Neural cell (in vitro differentiated cells): ENCODE data around the gene ST6GALNAC3.

Experiments
- CTCF ChIP-seq: fragments of 450-650 bp; IDR thresholded peaks from 2 replicates; pipeline ENCODE4 v1.5.1; 2014; ENCODE audit warnings: antibody characterized with exemption, mild to moderate bottlenecking, moderate library complexity; ENCODE audit not compliant: poor library complexity, severe bottlenecking
- EP300 ChIP-seq: fragments of 450-650 bp; conservative IDR thresholded peaks from 2 replicates; pipeline ENCODE4 v1.6.1; 2014; ENCODE audit warnings: antibody characterized with exemption, mild to moderate bottlenecking, moderate library complexity; ENCODE audit not compliant: poor library complexity, severe bottlenecking
- EZH2 ChIP-seq: fragments of 200-600, 300-800 bp; shearing (Covaris generic), sonication (generic); IDR thresholded peaks from 2 replicates; pipeline ENCODE4 v1.6.1; 2014; ENCODE audit warnings: antibody characterized with exemption, low read length, borderline replicate concordance, mild to moderate bottlenecking; ENCODE audit not compliant: insufficient read depth, poor library complexity, severe bottlenecking
- MXI1 ChIP-seq: fragments of 450-650 bp; conservative IDR thresholded peaks from 2 replicates; pipeline ENCODE4 v1.6.1; 2014; ENCODE audit warnings: antibody characterized with exemption, mild to moderate bottlenecking; ENCODE audit not compliant: poor library complexity, severe bottlenecking
- POLR2AphosphoS5 ChIP-seq: IDR thresholded peaks from 2 replicates; pipeline ENCODE4 v1.6.1; 2012
- REST ChIP-seq: IDR thresholded peaks from 2 replicates; pipeline ENCODE4 v1.6.1; 2012; ENCODE audit warnings: borderline replicate concordance
- SMC3 ChIP-seq: fragments of 450-650 bp; conservative IDR thresholded peaks from 2 replicates; pipeline ENCODE4 v1.6.1; 2014; ENCODE audit warnings: antibody characterized with exemption, mild to moderate bottlenecking, moderate library complexity; ENCODE audit not compliant: poor library complexity
- TAF1 ChIP-seq: IDR thresholded peaks from 2 replicates; pipeline ENCODE4 v1.6.1; 2012; ENCODE audit warnings: low read depth

DNA sequence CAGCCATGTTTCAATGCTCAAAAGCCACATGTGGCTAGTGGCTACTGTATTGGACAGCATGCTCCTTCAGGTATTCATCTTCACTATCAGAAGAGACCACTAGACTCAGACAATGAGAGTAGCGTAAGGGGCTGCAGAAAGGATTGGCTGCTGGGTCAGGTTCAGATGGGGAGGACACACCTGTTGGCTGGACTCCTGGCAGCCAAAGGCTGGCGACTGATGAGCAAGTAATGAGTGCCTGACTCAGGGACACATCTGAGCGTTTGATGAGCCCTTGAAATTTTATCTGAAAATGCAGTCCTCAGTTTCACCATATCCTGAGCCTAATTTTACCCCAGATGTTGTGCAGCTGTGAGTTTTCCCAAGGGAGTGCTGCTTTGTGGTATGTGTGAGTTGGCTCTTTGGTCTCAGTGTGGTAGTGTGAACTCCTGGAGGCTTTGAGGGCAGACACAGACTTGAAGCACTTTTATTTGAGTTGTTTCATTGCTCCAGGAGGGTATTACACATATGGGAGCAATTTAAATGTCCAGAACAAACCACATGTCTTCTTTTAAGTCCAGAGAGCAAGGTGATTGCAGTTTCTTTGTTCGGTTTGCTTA, 9.6 kb downstream of the ST6GALNAC3 start:
- TF ChIP-seq CTCF (no peak), EZH2 (no peak), POLR2AphosphoS5 (no peak), SMC3 (no peak), REST (no peak), TAF1 (no peak), EP300 (no peak), MXI1 (no peak)
